ENCODE measurements around the gene KLHDC4.

DNA sequence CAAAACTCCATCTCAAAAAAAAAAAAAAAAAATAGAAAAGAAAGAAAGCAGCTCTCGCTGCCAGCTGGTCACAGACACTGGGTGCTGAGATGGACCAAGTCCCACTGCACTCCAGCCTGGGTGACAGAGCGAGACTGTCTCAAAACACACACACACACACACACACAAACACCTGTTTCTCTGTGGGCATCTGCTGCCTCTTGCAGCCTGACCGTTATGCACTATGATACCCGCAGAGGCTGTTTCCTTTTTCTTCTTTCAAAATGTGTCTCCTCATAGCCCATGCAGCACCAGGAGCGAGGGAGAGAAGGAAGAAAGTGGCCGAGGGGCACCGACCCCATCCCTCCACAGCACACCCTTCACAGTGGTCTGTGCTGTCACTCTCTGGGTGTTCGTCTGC, 36.9 kb upstream of the KLHDC4 start:
- no peak for TF ChIP-seq POLR2A (IDR thresholded peaks at IDR 0.05)
- TF ChIP-seq, protein P1, sequence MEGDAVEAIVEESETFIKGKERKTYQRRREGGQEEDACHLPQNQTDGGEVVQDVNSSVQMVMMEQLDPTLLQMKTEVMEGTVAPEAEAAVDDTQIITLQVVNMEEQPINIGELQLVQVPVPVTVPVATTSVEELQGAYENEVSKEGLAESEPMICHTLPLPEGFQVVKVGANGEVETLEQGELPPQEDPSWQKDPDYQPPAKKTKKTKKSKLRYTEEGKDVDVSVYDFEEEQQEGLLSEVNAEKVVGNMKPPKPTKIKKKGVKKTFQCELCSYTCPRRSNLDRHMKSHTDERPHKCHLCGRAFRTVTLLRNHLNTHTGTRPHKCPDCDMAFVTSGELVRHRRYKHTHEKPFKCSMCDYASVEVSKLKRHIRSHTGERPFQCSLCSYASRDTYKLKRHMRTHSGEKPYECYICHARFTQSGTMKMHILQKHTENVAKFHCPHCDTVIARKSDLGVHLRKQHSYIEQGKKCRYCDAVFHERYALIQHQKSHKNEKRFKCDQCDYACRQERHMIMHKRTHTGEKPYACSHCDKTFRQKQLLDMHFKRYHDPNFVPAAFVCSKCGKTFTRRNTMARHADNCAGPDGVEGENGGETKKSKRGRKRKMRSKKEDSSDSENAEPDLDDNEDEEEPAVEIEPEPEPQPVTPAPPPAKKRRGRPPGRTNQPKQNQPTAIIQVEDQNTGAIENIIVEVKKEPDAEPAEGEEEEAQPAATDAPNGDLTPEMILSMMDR (IDR thresholded peaks at IDR 0.05): no peak
